SK-N-MC (cell line): ENCODE results near the gene C5.
"Not testable (repeated sequence)": the region's sequence is repeated elsewhere in the genome, so short reads cannot be mapped to it uniquely, and the experiment has no call there.

Source experiments
- DNase-seq: peaks from one replicate; pipeline ENCODE4 v3.0.0-alpha.2; 2011; ENCODE audit warnings: low read depth, low spot score
- H3K27ac ChIP-seq: fragments of 200-600 bp; sonication (generic); 2 replicates; pipeline ENCODE4 v1.5.1; 2016; ENCODE audit warnings: mixed run types
- H3K36me3 ChIP-seq: fragments of 200-600 bp; sonication (generic); 2 replicates; pipeline ENCODE4 v1.6.1; 2017; ENCODE audit warnings: antibody characterized with exemption, low read length, mixed read lengths; ENCODE audit not compliant: insufficient read depth
- H3K4me3 ChIP-seq: fragments of 200-600 bp; sonication (generic); 2 replicates; pipeline ENCODE4 v1.5.1; 2016
- H3K9ac ChIP-seq: fragments of 200-600 bp; sonication (generic); 2 replicates; pipeline ENCODE4 v1.8.0; 2017; ENCODE audit warnings: mixed run types, mixed read lengths; ENCODE audit not compliant: insufficient read length
- H3K9me3 ChIP-seq: fragments of 200-600 bp; sonication (generic); 2 replicates; pipeline ENCODE4 v1.6.1; 2017; ENCODE audit warnings: low read depth, mild to moderate bottlenecking, antibody characterized with exemption, low read length, moderate library complexity, mixed read lengths
- EZH2 ChIP-seq: fragments of 200-600 bp; sonication (generic); IDR thresholded peaks from one replicate; pipeline ENCODE4 v1.6.1; 2017; ENCODE audit warnings: antibody characterized with exemption
- FOXP2 ChIP-seq: optimal IDR thresholded peaks from 2 replicates; pipeline ENCODE3; 2011; ENCODE audit warnings: mild to moderate bottlenecking, moderate library complexity; ENCODE audit not compliant: insufficient read depth; ENCODE audit errors: extremely low read length, control extremely low read depth
- POLR2AphosphoS5 ChIP-seq: IDR thresholded peaks from 2 replicates; pipeline ENCODE4 v1.6.1; 2012; ENCODE audit warnings: mild to moderate bottlenecking, low read depth, low read length, borderline replicate concordance

The C5 gene

DNA sequence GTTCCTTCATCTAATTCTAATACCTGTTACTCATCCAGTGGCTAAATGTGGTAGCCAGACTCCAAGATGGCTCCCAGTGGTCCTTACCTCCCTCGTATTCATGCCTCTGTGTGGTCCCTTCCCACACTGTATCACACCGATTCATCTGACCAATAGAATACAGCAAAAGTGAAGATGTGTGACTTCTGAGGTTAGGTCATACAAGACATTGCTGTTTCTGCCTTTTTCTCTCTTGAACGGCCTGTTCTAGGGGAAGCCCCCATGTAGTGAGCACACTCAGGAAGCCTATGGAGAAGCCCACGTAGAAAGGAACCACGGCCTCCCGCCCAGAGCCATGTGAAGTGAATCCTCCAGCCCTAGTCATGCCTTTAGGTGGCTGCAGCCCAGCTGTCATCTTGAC is 9.4 kb upstream of the C5 start:
- Histone ChIP-seq H3K4me3 (no peak overlapping the region), H3K9ac (no peak overlapping the region), H3K27ac (no peak overlapping the region), H3K36me3 (no peaks in the 10 kb centered on the region), H3K9me3 (no peaks in the 10 kb centered on the region)
- TF ChIP-seq POLR2AphosphoS5 (no peak), FOXP2 (no peak), EZH2 (no peak)
- no peak for DNase-seq

GRCh38 chr9:121057821-121058220 is 7.7 kb upstream of the C5 start:
- H3K27ac ChIP-seq: no peak overlapping the region
- no peak for DNase-seq
- H3K9me3 ChIP-seq: no peaks in the 10 kb centered on the region
- no peak overlapping the region for H3K4me3 ChIP-seq
- no peaks in the 10 kb centered on the region for H3K36me3 ChIP-seq
- TF ChIP-seq FOXP2 (no peak), EZH2 (no peak), POLR2AphosphoS5 (no peak)
- no peak overlapping the region for H3K9ac ChIP-seq

DNA sequence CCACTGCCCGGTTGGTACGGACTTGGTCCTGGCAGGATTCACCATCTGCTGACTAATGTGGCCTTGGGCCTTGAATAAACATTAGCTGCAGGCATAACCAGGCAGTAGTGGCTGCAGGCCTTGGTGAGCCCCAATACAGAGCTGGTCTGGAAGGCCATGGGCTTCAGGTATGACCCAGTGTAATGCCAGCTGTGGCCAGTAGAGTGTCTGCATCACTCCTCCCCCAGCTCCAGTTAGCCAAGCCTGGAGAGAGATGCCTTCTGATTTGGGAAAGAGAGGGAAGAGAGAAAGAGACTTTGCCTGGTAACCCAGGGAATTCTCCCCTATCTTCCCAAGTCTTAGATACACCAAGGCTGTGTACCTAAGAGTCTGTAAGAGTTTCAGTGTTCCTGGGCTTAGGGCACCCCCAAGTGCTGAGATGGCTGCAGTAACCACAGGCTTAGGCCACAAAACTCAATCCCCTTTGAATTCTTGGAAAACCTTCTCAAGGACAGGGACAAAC is 5.6 kb upstream of the C5 start:
- H3K4me3 ChIP-seq: no peak overlapping the region
- no peak overlapping the region for H3K9ac ChIP-seq
- no peak for DNase-seq
- H3K9me3 ChIP-seq: no peaks in the 10 kb centered on the region
- H3K27ac ChIP-seq: no peak overlapping the region
- H3K36me3 ChIP-seq: no peaks in the 10 kb centered on the region
- TF ChIP-seq FOXP2: no peak
- no peak for TF ChIP-seq POLR2AphosphoS5

GRCh38 chr9:121053544-121053943 is 3.5 kb upstream of the C5 start:
- H3K36me3 ChIP-seq: no peaks in the 10 kb centered on the region
- TF ChIP-seq FOXP2: no peak
- no peak for TF ChIP-seq POLR2AphosphoS5
- no peak for TF ChIP-seq EZH2
- H3K9me3 ChIP-seq: no peaks in the 10 kb centered on the region
- no peak overlapping the region for H3K4me3 ChIP-seq
- DNase-seq: no peak
- H3K9ac ChIP-seq: no peak overlapping the region
- H3K27ac ChIP-seq: no peak overlapping the region

DNA sequence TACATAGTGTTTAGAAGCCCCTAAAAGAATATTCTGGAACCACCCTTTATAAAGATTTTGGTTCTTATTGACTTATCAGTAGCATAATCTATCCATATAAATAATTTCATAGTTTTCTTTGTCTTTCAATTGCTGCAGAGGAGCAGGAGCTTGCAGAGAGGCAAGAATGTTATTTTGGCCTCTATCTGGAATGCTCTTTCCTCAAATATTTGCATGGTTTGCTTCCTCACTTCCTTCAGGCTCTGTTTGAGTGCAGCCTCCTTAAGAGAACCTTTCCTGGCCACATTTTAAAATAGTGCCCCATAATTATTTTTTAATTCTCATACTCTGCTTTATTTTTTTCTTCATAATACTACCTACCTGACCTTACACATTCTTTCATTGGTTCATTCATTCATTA is 1.5 kb downstream of the C5 start:
- Histone ChIP-seq H3K36me3 (no peaks in the 10 kb centered on the region), H3K27ac (no peak overlapping the region), H3K9ac (no peak overlapping the region), H3K4me3 (no peak overlapping the region), H3K9me3 (no peaks in the 10 kb centered on the region)
- TF ChIP-seq FOXP2: no peak
- no peak for TF ChIP-seq POLR2AphosphoS5
- no peak for TF ChIP-seq EZH2
- DNase-seq: no peak

DNA sequence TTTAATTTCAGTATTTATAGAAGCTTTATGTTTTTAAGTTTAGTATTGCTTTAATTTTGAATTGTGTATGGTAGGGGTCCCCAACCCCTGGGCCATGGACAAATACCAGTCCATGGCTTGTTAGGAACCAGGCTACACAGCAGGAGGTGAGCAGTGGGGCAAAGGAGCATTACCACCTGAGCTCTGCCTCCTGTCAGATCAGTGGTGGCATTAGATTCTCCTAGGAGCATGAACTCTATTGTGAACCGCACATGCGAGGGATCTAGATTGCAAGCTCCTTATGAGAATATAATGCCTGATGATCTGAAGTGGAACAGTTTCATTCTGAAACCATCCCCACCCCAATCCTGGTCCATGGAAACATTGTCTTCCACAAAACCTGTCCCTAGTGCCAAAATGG is 1.9 kb downstream of the C5 start:
- H3K9ac ChIP-seq: no peak overlapping the region
- H3K4me3 ChIP-seq: no peak overlapping the region
- H3K36me3 ChIP-seq: no peaks in the 10 kb centered on the region
- no peaks in the 10 kb centered on the region for H3K9me3 ChIP-seq
- TF ChIP-seq POLR2AphosphoS5: no peak
- TF ChIP-seq FOXP2: no peak
- no peak for TF ChIP-seq EZH2
- no peak overlapping the region for H3K27ac ChIP-seq
- DNase-seq: no peak

- Histone ChIP-seq H3K36me3 (no peaks in the 10 kb centered on the region), H3K9ac (no peak overlapping the region), H3K9me3 (no peaks in the 10 kb centered on the region), H3K4me3 (no peak overlapping the region), H3K27ac (no peak overlapping the region)
- no peak for DNase-seq
- TF ChIP-seq POLR2AphosphoS5: no peak
- TF ChIP-seq FOXP2: no peak
Measured at GRCh38 chr9:121038804-121039203, 11.3 kb downstream of the C5 start.

DNA sequence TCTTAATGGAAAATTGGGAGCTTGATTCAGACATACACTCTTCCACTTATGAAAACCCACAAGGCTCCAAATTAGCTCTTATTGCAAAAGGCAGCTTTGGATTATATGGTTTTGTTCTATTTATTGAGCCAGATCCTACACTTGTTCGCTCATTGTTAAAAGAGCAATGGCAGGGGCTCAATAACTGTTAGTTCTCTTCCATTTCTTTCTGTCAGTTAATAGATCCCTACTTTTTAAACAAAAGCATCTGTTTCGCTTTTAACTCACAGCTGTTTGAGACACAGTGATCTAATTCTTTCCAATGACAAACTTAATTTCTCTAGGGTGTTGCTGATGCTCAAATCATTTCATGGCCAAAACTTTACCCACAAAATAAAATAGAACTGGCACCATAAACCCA is 11.7 kb downstream of the C5 start:
- TF ChIP-seq POLR2AphosphoS5 (no peak), EZH2 (no peak), FOXP2 (no peak)
- Histone ChIP-seq H3K27ac (no peak overlapping the region), H3K36me3 (no peaks in the 10 kb centered on the region)

GRCh38 chr9:121035717-121036116 is 14.4 kb downstream of the C5 start:
- not testable (repeated sequence) for H3K27ac ChIP-seq, H3K9ac ChIP-seq, H3K9me3 ChIP-seq, H3K36me3 ChIP-seq, H3K4me3 ChIP-seq, DNase-seq

More for the DNA sequence above, 11.7 kb downstream of the C5 start:
- H3K9me3 ChIP-seq: no peaks in the 10 kb centered on the region
- H3K4me3 ChIP-seq: no peak overlapping the region
- no peak overlapping the region for H3K9ac ChIP-seq
- no peak for DNase-seq

DNA sequence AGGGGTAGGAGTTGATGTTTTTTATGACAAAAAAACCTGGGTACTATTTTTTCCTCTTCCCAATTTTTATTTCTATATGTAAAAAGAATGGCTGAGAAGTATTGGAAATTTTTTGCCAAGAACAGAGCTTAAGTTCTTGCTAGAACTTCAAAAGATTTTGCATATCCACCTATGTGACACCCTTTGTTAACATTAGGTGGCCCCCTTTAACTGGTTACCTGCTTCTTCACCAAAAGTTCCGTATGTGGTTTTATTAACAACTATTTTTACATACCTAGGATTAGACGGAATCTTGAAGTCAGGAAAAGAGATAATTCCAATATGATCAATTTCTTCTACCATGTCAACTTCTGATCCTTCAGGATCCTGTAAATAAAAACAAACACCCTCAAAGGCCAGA is 15.5 kb downstream of the C5 start:
- Histone ChIP-seq H3K9me3 (no peaks in the 10 kb centered on the region), H3K9ac (no peak overlapping the region), H3K4me3 (no peak overlapping the region), H3K36me3 (no peaks in the 10 kb centered on the region), H3K27ac (no peak overlapping the region)
- TF ChIP-seq EZH2 (no peak), POLR2AphosphoS5 (no peak), FOXP2 (no peak)
- DNase-seq: no peak
